K562 (cell line): ENCODE measurements around the gene PODNL1.

Experiments used
- CCAR2 ChIP-seq: fragments of 200-400 bp; formaldehyde crosslinking; IDR thresholded peaks from 2 replicates; pipeline ENCODE4 v1.6.1; 2017; ENCODE audit warnings: mild to moderate bottlenecking, low read depth, low read length
- E2F5 ChIP-seq: sonication (generic); formaldehyde crosslinking; IDR thresholded peaks from 2 replicates; pipeline ENCODE4 v1.8.0; 2022; ENCODE audit warnings: mild to moderate bottlenecking, missing genetic modification reagents
- EZH2 ChIP-seq: IDR thresholded peaks from 2 replicates; pipeline ENCODE4 v1.6.1; 2012; ENCODE audit warnings: low read depth, mild to moderate bottlenecking, inconsistent platforms, low read length, borderline replicate concordance
- FOXK1 ChIP-seq: sonication (generic); formaldehyde crosslinking; IDR thresholded peaks from 2 replicates; pipeline ENCODE4 v1.8.0; 2022; ENCODE audit warnings: missing genetic modification reagents, mild to moderate bottlenecking, borderline replicate concordance
- MAFK ChIP-seq: IDR thresholded peaks from 2 replicates; pipeline ENCODE4 v1.6.1; 2011; ENCODE audit warnings: low read length, improper control_type of control experiment
- PHF8 ChIP-seq: fragments of 200-600 bp; sonication (generic); IDR thresholded peaks from 2 replicates; pipeline ENCODE4 v1.6.1; 2012; ENCODE audit warnings: mixed run types, mild to moderate bottlenecking, inconsistent platforms, low read length, moderate library complexity, borderline replicate concordance
- RBM39 ChIP-seq: fragments of 200-400 bp; formaldehyde crosslinking; optimal IDR thresholded peaks from 2 replicates; pipeline ENCODE3; 2018; ENCODE audit warnings: low read depth, low read length
- ZFPM2 ChIP-seq: fragments of 250-450 bp; sonication (Bioruptor Pico); IDR thresholded peaks from 2 replicates; pipeline ENCODE4 v1.5.1; 2022; ENCODE audit warnings: mild to moderate bottlenecking
- TF ChIP-seq, protein P1 (sequence below), 3 experiments: IDR thresholded peaks in 2 of 3; conservative IDR thresholded peaks in 1 of 3; 2 replicates each; pipeline ENCODE4 v1.5.1; 2011 to 2012; ENCODE audit warnings: low read length in 3 of 3, mild to moderate bottlenecking in 3 of 3, control low read depth in 2 of 3, improper control_type of control experiment in 1 of 3, inconsistent platforms in 1 of 3, low read depth in 1 of 3, mixed read lengths in 1 of 3, moderate library complexity in 1 of 3; ENCODE audit not compliant: insufficient read depth in 2 of 3
- TF ChIP-seq, protein P2 (sequence below), 2 experiments: fragments of 450-650 bp in 1 of 2; sonication (generic) in 1 of 2; formaldehyde crosslinking in 1 of 2; IDR thresholded peaks in 1 of 2; conservative IDR thresholded peaks in 1 of 2; 2 replicates each; pipeline versions ENCODE4 v1.6.1 to v1.8.1; 2016 to 2023; ENCODE audit warnings: mild to moderate bottlenecking in 2 of 2, moderate library complexity in 2 of 2, inconsistent platforms in 1 of 2, missing genetic modification reagents in 1 of 2

DNA sequence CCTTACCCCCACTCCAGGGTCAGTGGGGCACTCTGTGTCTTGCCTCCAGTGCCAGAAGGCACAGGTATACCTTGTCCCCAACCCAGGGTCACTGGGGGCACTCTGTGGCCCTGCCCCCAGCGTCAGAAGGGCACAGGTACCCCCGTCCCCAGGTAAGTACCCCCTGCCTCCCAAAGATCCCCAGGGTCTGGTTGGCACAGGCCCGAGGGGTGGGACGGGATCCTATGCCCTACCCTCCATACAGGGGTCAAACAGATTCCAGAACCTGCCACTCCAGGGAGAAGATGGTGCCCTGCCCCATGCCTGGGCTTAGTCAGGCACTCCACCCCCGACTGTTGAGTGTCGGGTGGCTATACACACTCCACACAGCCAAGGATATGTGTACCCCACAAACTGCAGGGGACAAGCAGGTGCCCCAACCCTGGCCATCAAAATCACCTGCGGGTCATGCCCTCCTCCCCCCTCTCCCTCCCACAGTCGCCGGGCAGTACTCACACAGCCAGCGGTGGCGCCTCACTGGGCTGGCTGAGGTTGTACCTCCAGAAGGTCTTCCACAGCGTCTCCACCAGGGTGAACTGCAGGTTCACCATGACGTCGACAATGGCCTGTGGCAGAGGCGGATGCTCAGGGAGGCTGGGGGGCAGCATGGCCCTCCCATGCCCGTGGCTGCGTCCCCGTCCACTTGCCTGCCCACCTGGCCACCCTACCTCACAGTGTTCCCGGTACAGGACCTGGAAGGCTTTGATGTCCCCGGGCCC lies 27.9 kb upstream of the PODNL1 start:
- TF ChIP-seq CCAR2 (no peak), RBM39 (no peak), MAFK (no peak), ZFPM2 (CRISPR knock-in tag) (no peak), FOXK1 (CRISPR knock-in tag) (no peak), EZH2 (no peak), PHF8 (no peak), E2F5 (CRISPR knock-in tag) (no peak)
- TF ChIP-seq, protein P1, sequence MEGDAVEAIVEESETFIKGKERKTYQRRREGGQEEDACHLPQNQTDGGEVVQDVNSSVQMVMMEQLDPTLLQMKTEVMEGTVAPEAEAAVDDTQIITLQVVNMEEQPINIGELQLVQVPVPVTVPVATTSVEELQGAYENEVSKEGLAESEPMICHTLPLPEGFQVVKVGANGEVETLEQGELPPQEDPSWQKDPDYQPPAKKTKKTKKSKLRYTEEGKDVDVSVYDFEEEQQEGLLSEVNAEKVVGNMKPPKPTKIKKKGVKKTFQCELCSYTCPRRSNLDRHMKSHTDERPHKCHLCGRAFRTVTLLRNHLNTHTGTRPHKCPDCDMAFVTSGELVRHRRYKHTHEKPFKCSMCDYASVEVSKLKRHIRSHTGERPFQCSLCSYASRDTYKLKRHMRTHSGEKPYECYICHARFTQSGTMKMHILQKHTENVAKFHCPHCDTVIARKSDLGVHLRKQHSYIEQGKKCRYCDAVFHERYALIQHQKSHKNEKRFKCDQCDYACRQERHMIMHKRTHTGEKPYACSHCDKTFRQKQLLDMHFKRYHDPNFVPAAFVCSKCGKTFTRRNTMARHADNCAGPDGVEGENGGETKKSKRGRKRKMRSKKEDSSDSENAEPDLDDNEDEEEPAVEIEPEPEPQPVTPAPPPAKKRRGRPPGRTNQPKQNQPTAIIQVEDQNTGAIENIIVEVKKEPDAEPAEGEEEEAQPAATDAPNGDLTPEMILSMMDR (IDR thresholded peaks at IDR 0.05 in 2 of 3, conservative IDR thresholded peaks at IDR 0.05 in 1 of 3; ENCODE audit: insufficient read depth in 2 of 3, low read depth in 1 of 3, low read length in 3 of 3) = no peak
- TF ChIP-seq, protein P2, sequence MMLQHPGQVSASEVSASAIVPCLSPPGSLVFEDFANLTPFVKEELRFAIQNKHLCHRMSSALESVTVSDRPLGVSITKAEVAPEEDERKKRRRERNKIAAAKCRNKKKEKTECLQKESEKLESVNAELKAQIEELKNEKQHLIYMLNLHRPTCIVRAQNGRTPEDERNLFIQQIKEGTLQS (IDR thresholded peaks at IDR 0.05) = no peak
- TF ChIP-seq, protein P2 (CRISPR knock-in tag; conservative IDR thresholded peaks at IDR 0.05) = no peak
